SK-N-SH (cell line): ENCODE results near the gene USP36. TPM values are rescaled to one million over a fixed set of nuclear protein-coding genes. Genes with fewer than 3 reads are reported as not detected.

Experiments
- CTCF ChIA-PET: fragments of 300-600, 350-600 bp; formaldehyde crosslinking; extraction: SDS; loops from one replicate; lab custom pipeline; 2021; lab: Yijun Ruan, JAX
- POLR2A ChIA-PET: fragments of 350-600 bp; sonication (Branson Sonifier 250); formaldehyde crosslinking; extraction: SDS; loops from one replicate; lab custom pipeline; 2020; ENCODE audit warnings: antibody characterized with exemption, inconsistent platforms; lab: Yijun Ruan, JAX
- DNase-seq: peaks from one replicate; pipeline ENCODE4 v3.0.0; 2012
- H2AFZ ChIP-seq: fragments of 200-600 bp; sonication (generic); 2 replicates; pipeline ENCODE4 v1.8.1; 2016; ENCODE audit warnings: antibody characterized with exemption, mild to moderate bottlenecking, low read depth
- H3F3A ChIP-seq: fragments of 200-600 bp; sonication (generic); replicated peaks from 2 replicates; pipeline ENCODE3; 2016; ENCODE audit warnings: antibody characterized with exemption, mild to moderate bottlenecking; ENCODE audit not compliant: insufficient read depth
- H3K27ac ChIP-seq, 2 experiments: fragments of 200-500 bp in 1 of 2; fragments of 200-600 bp in 1 of 2; sonication (Bioruptor generic) in 1 of 2; sonication (generic), shearing (Covaris generic) in 1 of 2; 2 replicates each; pipeline versions ENCODE4 v1.5.1 to v1.6.1; 2014 to 2016; ENCODE audit warnings: low read depth in 2 of 2, inconsistent platforms in 1 of 2, low read length in 1 of 2, mild to moderate bottlenecking in 1 of 2, mixed read lengths in 1 of 2
- H3K27me3 ChIP-seq: fragments of 200-600 bp; sonication (generic), shearing (Covaris generic); 2 replicates; pipeline ENCODE4 v1.6.1; 2016; ENCODE audit warnings: mixed run types; ENCODE audit not compliant: insufficient read depth
- H3K36me3 ChIP-seq, 2 experiments: fragments of 200-500 bp in 1 of 2; fragments of 200-600 bp in 1 of 2; sonication (Bioruptor generic) in 1 of 2; sonication (generic) in 1 of 2; replicated peaks in 1 of 2; 2 replicates each; pipeline versions ENCODE3 to v1.5.1; 2014 to 2016; ENCODE audit warnings: low read length in 1 of 2, mild to moderate bottlenecking in 1 of 2; ENCODE audit not compliant: insufficient read depth in 2 of 2, control insufficient read depth in 1 of 2
- H3K4me1 ChIP-seq, 2 experiments: fragments of 200-500 bp in 1 of 2; fragments of 200-600 bp in 1 of 2; sonication (Bioruptor generic) in 1 of 2; sonication (generic), shearing (Covaris generic) in 1 of 2; 2 replicates each; pipeline versions ENCODE4 v1.5.1 to v1.6.1; 2014 to 2016; ENCODE audit warnings: low read depth in 1 of 2, low read length in 1 of 2, mixed run types in 1 of 2; ENCODE audit not compliant: insufficient read depth in 2 of 2, control insufficient read depth in 1 of 2
- H3K4me2 ChIP-seq: fragments of 200-600 bp; sonication (generic), shearing (Covaris generic); 2 replicates; pipeline ENCODE4 v1.6.1; 2017; ENCODE audit warnings: mixed run types
- H3K4me3 ChIP-seq, 2 experiments: fragments of 200-500 bp in 1 of 2; fragments of 200-600 bp in 1 of 2; sonication (Bioruptor generic) in 1 of 2; sonication (generic), shearing (Covaris generic) in 1 of 2; 2 replicates each; pipeline versions ENCODE4 v1.5.1 to v1.8.1; 2014 to 2016; ENCODE audit warnings: low read depth in 2 of 2, inconsistent platforms in 1 of 2, low read length in 1 of 2, mild to moderate bottlenecking in 1 of 2, mixed read lengths in 1 of 2, moderate library complexity in 1 of 2
- H3K79me2 ChIP-seq: fragments of 200-600 bp; sonication (generic); 2 replicates; pipeline ENCODE4 v1.8.1; 2017; ENCODE audit warnings: mild to moderate bottlenecking; ENCODE audit not compliant: insufficient read depth
- H3K9ac ChIP-seq: fragments of 200-600 bp; sonication (generic); 2 replicates; pipeline ENCODE4 v1.6.1; 2017; ENCODE audit warnings: mixed run types
- H3K9me2 ChIP-seq: fragments of 200-600 bp; sonication (generic); 2 replicates; pipeline ENCODE4 v1.6.1; 2017; ENCODE audit warnings: mixed run types
- H3K9me3 ChIP-seq: fragments of 200-600 bp; sonication (generic); 2 replicates; pipeline ENCODE4 v1.6.1; 2017; ENCODE audit warnings: mixed run types, mild to moderate bottlenecking, moderate library complexity
- H4K20me1 ChIP-seq: fragments of 200-600 bp; sonication (generic); 2 replicates; pipeline ENCODE4 v1.6.1; 2017; ENCODE audit warnings: mild to moderate bottlenecking, mixed run types; ENCODE audit not compliant: insufficient read depth
- CHD2 ChIP-seq: fragments of 150-350 bp; IDR thresholded peaks from 2 replicates; pipeline ENCODE4 v1.6.1; 2018; ENCODE audit warnings: low read length; ENCODE audit not compliant: partially characterized antibody
- EP300 ChIP-seq, 2 experiments: IDR thresholded peaks; 2 replicates each; pipeline versions ENCODE4 v1.4.0 to v1.6.1; 2012; ENCODE audit warnings: borderline replicate concordance in 1 of 2, low read depth in 1 of 2, low read length in 1 of 2
- GABPA ChIP-seq: IDR thresholded peaks from 2 replicates; pipeline ENCODE4 v1.4.0; 2012; ENCODE audit warnings: low read depth, mild to moderate bottlenecking
- NFIC ChIP-seq: IDR thresholded peaks from 2 replicates; pipeline ENCODE4 v1.4.0; 2012; ENCODE audit warnings: borderline replicate concordance
- RAD21 ChIP-seq: IDR thresholded peaks from 2 replicates; pipeline ENCODE4 v1.6.1; 2012; ENCODE audit warnings: mild to moderate bottlenecking, low read length
- REST ChIP-seq: IDR thresholded peaks from 2 replicates; pipeline ENCODE4 v1.6.1; 2012; ENCODE audit warnings: mild to moderate bottlenecking, low read depth, low read length, moderate library complexity
- RFX5 ChIP-seq: IDR thresholded peaks from 2 replicates; pipeline ENCODE4 v1.6.1; 2012; ENCODE audit warnings: mild to moderate bottlenecking, improper control_type of control experiment, low read length
- SMC3 ChIP-seq: IDR thresholded peaks from 2 replicates; pipeline ENCODE4 v1.6.1; 2012; ENCODE audit warnings: low read depth, low read length, improper control_type of control experiment
- TAF1 ChIP-seq: IDR thresholded peaks from 2 replicates; pipeline ENCODE4 v1.6.1; 2012; ENCODE audit warnings: low read depth, mild to moderate bottlenecking, low read length, moderate library complexity, borderline replicate concordance
- TEAD4 ChIP-seq: IDR thresholded peaks from 2 replicates; pipeline ENCODE4 v1.4.0; 2012; ENCODE audit warnings: mild to moderate bottlenecking, borderline replicate concordance; ENCODE audit not compliant: insufficient read depth
- WGBS: methylation state at CpG from one replicate; pipeline ENCODE4 v1.1.6; 2017; ENCODE audit warnings: low lambda C conversion rate; 5-methylcytosine and 5-hydroxymethylcytosine counted together
- polyA plus RNA-seq, 3 experiments: library from polyadenylated mRNA; depleted of rRNA; stranded (reverse); fragments of >200 nt; gene quantifications; 2 replicates each; pipeline ENCODE4 v1.2.3, GENCODE V29; 2012

USP36 gene
- polyA plus RNA-seq, 1 of the 3 experiments (the other 2 are of a cell fraction), result 34.6 TPM

DNA sequence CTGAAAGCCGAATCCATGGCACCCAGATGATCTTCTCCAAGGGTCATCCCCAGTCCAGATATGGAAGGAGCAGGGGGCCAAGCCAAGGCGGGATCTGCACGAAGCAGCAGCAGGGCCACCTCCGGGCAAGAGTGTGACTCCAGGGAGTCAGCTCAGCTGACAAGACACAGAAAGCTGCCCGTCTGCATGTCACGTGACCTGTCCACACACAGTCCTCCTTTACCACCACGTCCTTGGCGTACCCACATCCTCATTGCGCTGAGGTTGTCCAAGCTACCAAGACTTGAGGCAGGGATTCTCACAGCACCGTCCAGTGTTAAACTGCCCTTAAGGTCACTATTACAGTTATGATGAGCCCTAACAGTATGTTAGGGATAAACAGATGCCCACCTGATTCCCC lies 47.2 kb downstream of the USP36 start:
- peaks cover 37 to 45% of the 10 kb centered on the region in 2 experiments for H3K36me3 ChIP-seq

DNA sequence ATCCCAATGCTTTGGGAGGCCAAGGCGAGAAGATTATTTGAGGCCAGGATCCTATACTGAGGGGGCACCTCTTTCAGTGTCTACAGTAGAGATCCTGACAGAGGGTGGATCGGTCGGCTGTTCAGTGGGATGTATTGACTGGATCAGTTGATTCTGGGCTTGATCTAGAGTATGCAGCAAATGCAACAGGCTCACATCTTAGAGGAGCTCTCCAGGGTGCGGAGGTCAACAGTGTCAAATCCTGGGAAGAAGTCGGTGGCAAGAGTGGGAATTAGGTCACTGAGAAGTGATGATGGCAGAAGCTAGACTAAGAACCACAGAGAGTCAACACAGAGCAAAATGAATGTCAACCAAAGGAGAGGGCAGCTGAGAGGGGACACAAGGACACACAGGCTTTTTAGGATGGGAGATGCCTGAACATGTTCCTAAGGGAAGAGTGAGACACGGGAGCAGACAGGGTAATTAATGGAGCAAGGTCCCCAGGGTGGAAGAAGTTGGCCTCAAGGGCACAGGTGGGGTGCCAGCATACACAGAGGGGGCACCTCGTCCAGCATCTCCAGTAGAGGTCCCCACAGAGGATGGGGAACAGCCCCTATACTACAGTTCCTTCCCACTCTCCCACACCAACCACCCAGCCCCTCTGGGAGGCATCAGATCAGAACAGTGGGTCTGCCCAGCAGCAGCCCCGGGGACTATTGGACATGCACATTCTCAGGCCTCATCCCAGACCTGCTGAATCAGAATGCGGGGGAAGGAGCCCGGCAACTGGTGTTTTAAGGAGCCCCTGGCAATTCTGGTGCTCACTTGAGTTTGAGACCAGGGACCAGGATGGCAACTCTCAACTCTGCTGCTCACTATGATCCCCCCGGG lies 48.5 kb downstream of the USP36 start:
- peak overlapping the region in 1 of 2 experiments; percentile 36; a peak in 1 of 4 replicates for H3K27ac ChIP-seq
- 92% methylated on average over 11 of the region's 11 CpGs for WGBS
- POLR2A ChIA-PET, result no interaction called here

More for the DNA sequence above, 47.2 kb downstream of the USP36 start:
- no peak for TF ChIP-seq TEAD4
- TF ChIP-seq SMC3, result no peak
- no peak for TF ChIP-seq REST
- TF ChIP-seq TAF1, result no peak
- TF ChIP-seq RAD21, result no peak
- TF ChIP-seq RFX5, result no peak
- no peak for TF ChIP-seq NFIC
- no peak for TF ChIP-seq GABPA
- TF ChIP-seq EP300 (IDR thresholded peaks at IDR 0.05; ENCODE audit: borderline replicate concordance in 1 of 2, low read depth in 1 of 2, low read length in 1 of 2), result no peak
- WGBS, result 83% methylated on average over 6 of the region's 10 CpGs
- Histone ChIP-seq H3K4me2 (no peak overlapping the region), H2AFZ (no peak overlapping the region), H3K4me1 (peaks cover 20% of the 10 kb centered on the region in 2 experiments; a peak in 2 of 4 replicates), H3K79me2 (no peaks in the 10 kb centered on the region), H3K9me2 (no peaks in the 10 kb centered on the region), H3F3A (peaks cover 25% of the 10 kb centered on the region), H3K9me3 (no peaks in the 10 kb centered on the region), H3K9ac (no peak overlapping the region), H3K27ac (no peak overlapping the region), H3K27me3 (no peaks in the 10 kb centered on the region), H3K4me3 (no peak overlapping the region), H4K20me1 (no peaks in the 10 kb centered on the region)
- DNase-seq, result no peak
- ChIA-PET POLR2A (no interaction called here), CTCF (interaction anchor here (0.7 to 0.9 kb wide), 2 partner anchors 49 to 178 kb away, joined by 3 to 4 read pairs; no protein-coding TSS in a partner anchor)

More for the DNA sequence above, 48.5 kb downstream of the USP36 start:
- peak; percentile 34 for DNase-seq
- H2AFZ ChIP-seq, result no peak overlapping the region
- no peaks in the 10 kb centered on the region for H3K27me3 ChIP-seq
- H3K4me1 ChIP-seq, result peaks cover 20% of the 10 kb centered on the region in 2 experiments; a peak in 2 of 4 replicates
- no peak overlapping the region for H3K9ac ChIP-seq
- CTCF ChIA-PET, result interaction anchor here (0.7 to 1.6 kb wide), 8 partner anchors 8 to 295 kb away, joined by 3 to 5 read pairs (median 3); no protein-coding TSS in a partner anchor
- peaks cover 30% of the 10 kb centered on the region for H3F3A ChIP-seq
- no peaks in the 10 kb centered on the region for H4K20me1 ChIP-seq
- no peaks in the 10 kb centered on the region for H3K79me2 ChIP-seq
- H3K9me2 ChIP-seq, result no peaks in the 10 kb centered on the region
- no peak overlapping the region for H3K4me2 ChIP-seq
- H3K4me3 ChIP-seq, result no peak overlapping the region
- H3K36me3 ChIP-seq, result peaks cover 28 to 35% of the 10 kb centered on the region in 2 experiments
- TF ChIP-seq REST (peak; percentile 34; the same call in 1 of the 2 replicates), CHD2 (no peak)
- TF ChIP-seq, all 33 proteins: peak for 1
- H3K9me3 ChIP-seq, result no peaks in the 10 kb centered on the region
